ENCODE results near the gene PLD3.

- TF ChIP-seq YY1 (IDR thresholded peaks at IDR 0.05; ENCODE audit: insufficient read depth, insufficient read length) (no peak), ZNF274 (IDR thresholded peaks at IDR 0.05; ENCODE audit: low read depth, low read length) (no peak)
Measured at GRCh38 chr19:40335101-40335500, 13.4 kb upstream of the PLD3 start.

All from NT2/D1 (cell line).